ENCODE measurements around the gene NUTM2D.
"Not testable (repeated sequence)": the region's sequence is repeated elsewhere in the genome, so short reads cannot be mapped to it uniquely, and the experiment has no call there.

GRCh38 chr10:87374091-87374490 is 16.5 kb downstream of the NUTM2D start:
- TF ChIP-seq, protein P1, sequence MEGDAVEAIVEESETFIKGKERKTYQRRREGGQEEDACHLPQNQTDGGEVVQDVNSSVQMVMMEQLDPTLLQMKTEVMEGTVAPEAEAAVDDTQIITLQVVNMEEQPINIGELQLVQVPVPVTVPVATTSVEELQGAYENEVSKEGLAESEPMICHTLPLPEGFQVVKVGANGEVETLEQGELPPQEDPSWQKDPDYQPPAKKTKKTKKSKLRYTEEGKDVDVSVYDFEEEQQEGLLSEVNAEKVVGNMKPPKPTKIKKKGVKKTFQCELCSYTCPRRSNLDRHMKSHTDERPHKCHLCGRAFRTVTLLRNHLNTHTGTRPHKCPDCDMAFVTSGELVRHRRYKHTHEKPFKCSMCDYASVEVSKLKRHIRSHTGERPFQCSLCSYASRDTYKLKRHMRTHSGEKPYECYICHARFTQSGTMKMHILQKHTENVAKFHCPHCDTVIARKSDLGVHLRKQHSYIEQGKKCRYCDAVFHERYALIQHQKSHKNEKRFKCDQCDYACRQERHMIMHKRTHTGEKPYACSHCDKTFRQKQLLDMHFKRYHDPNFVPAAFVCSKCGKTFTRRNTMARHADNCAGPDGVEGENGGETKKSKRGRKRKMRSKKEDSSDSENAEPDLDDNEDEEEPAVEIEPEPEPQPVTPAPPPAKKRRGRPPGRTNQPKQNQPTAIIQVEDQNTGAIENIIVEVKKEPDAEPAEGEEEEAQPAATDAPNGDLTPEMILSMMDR (IDR thresholded peaks at IDR 0.05): not testable (repeated sequence)
- not testable (repeated sequence) for TF ChIP-seq POLR2A (IDR thresholded peaks at IDR 0.05)

All from body of pancreas (tissue), 4 donors.